GM12878 (cell line): Measurements from ENCODE around the gene SPATA16. TPM values are rescaled to one million over a fixed set of nuclear protein-coding genes. Genes with fewer than 3 reads are reported as not detected.

Experiments
- ATAC-seq: fragments of 200-7000 bp; cut with Tn5 transposase; 3 replicates; pipeline ENCODE4 v1.9.1; 2020; ENCODE audit warnings: mild to moderate bottlenecking, moderate library complexity
- BruUV-seq: library from RNA; stranded (reverse); fragments of 400-500 nt; replicated peaks from 2 replicates; lab custom pipeline; 2021; lab: Mats Ljungman, UMichigan
- CTCF ChIA-PET: fragments of 300-600 bp; sonication (Branson Sonifier 250); formaldehyde crosslinking; extraction: SDS; loops from one replicate; lab custom pipeline; 2021; ENCODE audit warnings: inconsistent platforms; lab: Yijun Ruan, JAX
- POLR2A ChIA-PET: fragments of 350-600 bp; formaldehyde crosslinking; extraction: SDS; loops from one replicate; lab custom pipeline; 2021; ENCODE audit warnings: inconsistent platforms; lab: Charles Lee
- RAD21 ChIA-PET: fragments of 300-600 bp; sonication (Branson Sonifier 250); formaldehyde crosslinking; loops from one replicate; lab custom pipeline; 2023; ENCODE audit warnings: antibody characterized with exemption; ENCODE audit not compliant: unreplicated experiment; lab: Charles Lee
- SMC1A ChIA-PET: fragments of 300-600 bp; sonication (Branson Sonifier 250); formaldehyde crosslinking; loops from one replicate; lab custom pipeline; 2023; ENCODE audit not compliant: unreplicated experiment, uncharacterized antibody; lab: Charles Lee
- DNase-seq: peaks from one replicate; pipeline ENCODE4 v3.0.0-alpha.2; 2011; ENCODE audit warnings: low read depth, low spot score
- FAIRE-seq: peaks from 3 replicates; lab custom pipeline; 2011; peaks lifted over from hg19 to GRCh38; lab: Jason Lieb, UNC
- H2AFZ ChIP-seq: 2 replicates; pipeline ENCODE4 v1.6.0; 2011; ENCODE audit warnings: low read depth, low read length, control low read depth; ENCODE audit not compliant: control insufficient read depth
- H3K27ac ChIP-seq: 2 replicates; pipeline ENCODE4 v1.5.1; 2011; ENCODE audit warnings: control low read depth; ENCODE audit not compliant: control insufficient read depth, insufficient read depth
- H3K27me3 ChIP-seq, 2 experiments: replicated peaks in 1 of 2; 2 replicates each; pipeline versions ENCODE4 v1.6.0 to v1.6.1; 2011; ENCODE audit warnings: low read length in 1 of 2; ENCODE audit not compliant: control insufficient read depth in 2 of 2, insufficient read depth in 2 of 2
- H3K36me3 ChIP-seq, 2 experiments: 2 replicates each; pipeline ENCODE4 v1.5.1; 2011; ENCODE audit warnings: low read length in 1 of 2; ENCODE audit not compliant: control insufficient read depth in 2 of 2, insufficient read depth in 2 of 2
- H3K4me1 ChIP-seq: 2 replicates; pipeline ENCODE4 v1.6.1; 2011; ENCODE audit warnings: mild to moderate bottlenecking, low read length, moderate library complexity, mixed read lengths; ENCODE audit not compliant: control insufficient read depth, insufficient read depth
- H3K4me2 ChIP-seq: 2 replicates; pipeline ENCODE4 v1.6.0; 2011; ENCODE audit warnings: control low read depth; ENCODE audit not compliant: control insufficient read depth, insufficient read depth
- H3K4me3 ChIP-seq: fragments of 200-600 bp; sonication (generic); 2 replicates; pipeline ENCODE4 v1.5.1; 2016
- H3K79me2 ChIP-seq: 2 replicates; pipeline ENCODE4 v1.6.0; 2011; ENCODE audit warnings: low read length; ENCODE audit not compliant: control insufficient read depth, insufficient read depth
- H3K9ac ChIP-seq: 2 replicates; pipeline ENCODE4 v1.8.0; 2011; ENCODE audit warnings: low read length, control low read depth, mixed read lengths; ENCODE audit not compliant: control insufficient read depth, insufficient read depth
- H3K9me3 ChIP-seq: replicated peaks from 3 replicates; pipeline ENCODE4 v1.5.1; 2011; ENCODE audit warnings: mild to moderate bottlenecking, low read length; ENCODE audit not compliant: control insufficient read depth, insufficient read depth
- H4K20me1 ChIP-seq: 2 replicates; pipeline ENCODE4 v1.6.0; 2011; ENCODE audit not compliant: control insufficient read depth, insufficient read depth
- FOXK2 ChIP-seq: fragments of 450-650 bp; IDR thresholded peaks from 2 replicates; pipeline ENCODE4 v1.6.1; 2017; ENCODE audit warnings: mild to moderate bottlenecking, moderate library complexity
- STAT3 ChIP-seq: IDR thresholded peaks from 2 replicates; pipeline ENCODE4 v1.6.1; 2011; ENCODE audit warnings: low read depth, low read length, improper control_type of control experiment
- WRNIP1 ChIP-seq: IDR thresholded peaks from 2 replicates; pipeline ENCODE4 v1.6.1; 2011; ENCODE audit warnings: low read depth, low read length, improper control_type of control experiment, borderline replicate concordance
- ZNF622 ChIP-seq: fragments of 450-650 bp; IDR thresholded peaks from 2 replicates; pipeline ENCODE4 v1.6.1; 2017; ENCODE audit warnings: mild to moderate bottlenecking, inconsistent platforms
- WGBS: methylation state at CpG from one replicate; pipeline ENCODE4 v1.1.6; 2016; ENCODE audit warnings: low lambda C conversion rate; ENCODE audit not compliant: insufficient replicate concordance, insufficient coverage; ENCODE audit errors: missing lambda C conversion rate; 5-methylcytosine and 5-hydroxymethylcytosine counted together
- in situ Hi-C: fragments of 300-500 bp; cut with MboI; formaldehyde crosslinking; loops from 9 replicates; pipeline ENCODE4 v1.14.3; 2018; ENCODE audit warnings: mixed read lengths
- intact Hi-C: fragments of 100-400 bp; cut with micrococcal nuclease; formaldehyde crosslinking; loops from one replicate; pipeline ENCODE4 v1.14.2; 2022; ENCODE audit not compliant: unreplicated experiment
- polyA plus RNA-seq, 11 experiments: library from polyadenylated mRNA; depleted of rRNA in 4 of 11; unstranded in 6 of 11; stranded (reverse) in 5 of 11; fragments of >200 nt; fragmentation: Nextera tagmentation in 4 of 11; fragmentation: Illumina TruSeq in 1 of 11; extraction: Ambion mirVana in 4 of 11; extraction: Trizol in 1 of 11; gene quantifications; 1 replicate in 1 of 11; 2 replicates in 10 of 11; pipeline versions ENCODE4 v1.2.1 to v1.2.3, GENCODE V29; 2011 to 2016; ENCODE audit warnings: inconsistent platforms in 2 of 11, missing spikeins in 2 of 11, low read depth in 1 of 11
- total RNA-seq, 4 experiments: library from RNA; depleted of rRNA in 3 of 4; stranded (reverse); fragments of >200 nt in 3 of 4; fragmentation: Illumina TruSeq in 1 of 4; extraction: Trizol in 1 of 4; gene quantifications; 2 replicates each; pipeline versions ENCODE4 v1.2.1 to v1.2.3, GENCODE V29; 2013 to 2021
- TF ChIP-seq, protein P1 (sequence below): fragments of 450-650 bp; formaldehyde crosslinking; IDR thresholded peaks from 2 replicates; pipeline ENCODE4 v1.4.0; 2020; ENCODE audit warnings: mild to moderate bottlenecking, moderate library complexity
- TF ChIP-seq, protein P2 (sequence below): fragments of 450-650 bp; IDR thresholded peaks from 2 replicates; pipeline ENCODE4 v1.6.1; 2017; ENCODE audit warnings: mild to moderate bottlenecking, moderate library complexity
- TF ChIP-seq, protein P3 (sequence below), 3 experiments: IDR thresholded peaks in 2 of 3; conservative IDR thresholded peaks in 1 of 3; 2 replicates each; pipeline ENCODE4 v1.5.1; 2011; ENCODE audit warnings: low read depth in 3 of 3, low read length in 3 of 3, mild to moderate bottlenecking in 3 of 3, control low read depth in 2 of 3, moderate library complexity in 2 of 3, inconsistent platforms in 1 of 3, mixed read lengths in 1 of 3; ENCODE audit not compliant: control insufficient read depth in 2 of 3, insufficient read depth in 1 of 3; ENCODE audit errors: extremely low read depth in 1 of 3
- TF ChIP-seq, protein P4 (sequence below): fragments of 450-650 bp; IDR thresholded peaks from 2 replicates; pipeline ENCODE4 v1.6.1; 2014; ENCODE audit warnings: mild to moderate bottlenecking
- TF ChIP-seq, protein P5 (sequence below): fragments of 450-650 bp; IDR thresholded peaks from 2 replicates; pipeline ENCODE4 v1.6.1; 2017; ENCODE audit warnings: mild to moderate bottlenecking

The SPATA16 gene
- total and polyA plus RNA-seq, 10 of the 15 experiments (the other 5 are each of a cell fraction or from before 2014, with no cell fraction given) = 0.04 TPM; not detected in 9

DNA sequence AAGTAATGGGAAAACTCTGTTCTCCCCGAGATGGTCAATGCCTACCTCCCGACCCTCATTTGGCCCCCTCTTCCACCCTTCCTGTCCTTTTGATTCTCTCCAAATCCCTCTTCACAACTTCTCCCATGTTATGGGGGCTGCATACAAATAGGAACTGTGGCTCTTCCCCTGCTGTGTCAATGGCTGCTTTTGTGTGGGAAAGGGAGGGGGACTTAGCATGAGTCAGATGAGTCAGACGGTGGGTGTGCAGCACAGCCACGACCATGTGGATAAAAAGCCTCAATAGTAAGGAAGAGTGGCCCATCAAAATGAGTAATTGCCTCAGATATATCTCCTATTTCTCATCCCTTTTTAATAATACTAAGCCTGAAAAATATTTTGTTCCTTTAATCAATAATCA lies 31.9 kb downstream of the SPATA16 start:
- no peak overlapping the region for H3K4me2 ChIP-seq
- no peaks in the 10 kb centered on the region for H3K9me3 ChIP-seq
- FAIRE-seq (no peak), DNase-seq (no peak), ATAC-seq (no peak)
- no peaks in the 10 kb centered on the region for H4K20me1 ChIP-seq
- ChIA-PET RAD21 (no interaction called here), POLR2A (no interaction called here), CTCF (no interaction called here), SMC1A (no interaction called here)
- no peak overlapping the region for H3K27ac ChIP-seq
- in situ Hi-C loops = no loop called here
- H3K36me3 ChIP-seq = no peaks in the 10 kb centered on the region
- 47% methylated on average over 4 of the region's 4 CpGs for WGBS
- intact Hi-C loops = no loop called here
- no peaks in the 10 kb centered on the region for H3K27me3 ChIP-seq
- H2AFZ ChIP-seq = no peak overlapping the region
- no peaks in the 10 kb centered on the region for H3K79me2 ChIP-seq
- no peak overlapping the region for H3K9ac ChIP-seq
- no peaks in the 10 kb centered on the region for H3K4me1 ChIP-seq
- no TSS peak for BruUV-seq
- no peak overlapping the region for H3K4me3 ChIP-seq
- TF ChIP-seq STAT3 (no peak), FOXK2 (no peak), WRNIP1 (no peak), ZNF622 (no peak)
- TF ChIP-seq, protein P1, sequence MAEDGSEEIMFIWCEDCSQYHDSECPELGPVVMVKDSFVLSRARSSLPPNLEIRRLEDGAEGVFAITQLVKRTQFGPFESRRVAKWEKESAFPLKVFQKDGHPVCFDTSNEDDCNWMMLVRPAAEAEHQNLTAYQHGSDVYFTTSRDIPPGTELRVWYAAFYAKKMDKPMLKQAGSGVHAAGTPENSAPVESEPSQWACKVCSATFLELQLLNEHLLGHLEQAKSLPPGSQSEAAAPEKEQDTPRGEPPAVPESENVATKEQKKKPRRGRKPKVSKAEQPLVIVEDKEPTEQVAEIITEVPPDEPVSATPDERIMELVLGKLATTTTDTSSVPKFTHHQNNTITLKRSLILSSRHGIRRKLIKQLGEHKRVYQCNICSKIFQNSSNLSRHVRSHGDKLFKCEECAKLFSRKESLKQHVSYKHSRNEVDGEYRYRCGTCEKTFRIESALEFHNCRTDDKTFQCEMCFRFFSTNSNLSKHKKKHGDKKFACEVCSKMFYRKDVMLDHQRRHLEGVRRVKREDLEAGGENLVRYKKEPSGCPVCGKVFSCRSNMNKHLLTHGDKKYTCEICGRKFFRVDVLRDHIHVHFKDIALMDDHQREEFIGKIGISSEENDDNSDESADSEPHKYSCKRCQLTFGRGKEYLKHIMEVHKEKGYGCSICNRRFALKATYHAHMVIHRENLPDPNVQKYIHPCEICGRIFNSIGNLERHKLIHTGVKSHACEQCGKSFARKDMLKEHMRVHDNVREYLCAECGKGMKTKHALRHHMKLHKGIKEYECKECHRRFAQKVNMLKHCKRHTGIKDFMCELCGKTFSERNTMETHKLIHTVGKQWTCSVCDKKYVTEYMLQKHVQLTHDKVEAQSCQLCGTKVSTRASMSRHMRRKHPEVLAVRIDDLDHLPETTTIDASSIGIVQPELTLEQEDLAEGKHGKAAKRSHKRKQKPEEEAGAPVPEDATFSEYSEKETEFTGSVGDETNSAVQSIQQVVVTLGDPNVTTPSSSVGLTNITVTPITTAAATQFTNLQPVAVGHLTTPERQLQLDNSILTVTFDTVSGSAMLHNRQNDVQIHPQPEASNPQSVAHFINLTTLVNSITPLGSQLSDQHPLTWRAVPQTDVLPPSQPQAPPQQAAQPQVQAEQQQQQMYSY (CRISPR knock-in tag) = no peak
- TF ChIP-seq, protein P2, sequence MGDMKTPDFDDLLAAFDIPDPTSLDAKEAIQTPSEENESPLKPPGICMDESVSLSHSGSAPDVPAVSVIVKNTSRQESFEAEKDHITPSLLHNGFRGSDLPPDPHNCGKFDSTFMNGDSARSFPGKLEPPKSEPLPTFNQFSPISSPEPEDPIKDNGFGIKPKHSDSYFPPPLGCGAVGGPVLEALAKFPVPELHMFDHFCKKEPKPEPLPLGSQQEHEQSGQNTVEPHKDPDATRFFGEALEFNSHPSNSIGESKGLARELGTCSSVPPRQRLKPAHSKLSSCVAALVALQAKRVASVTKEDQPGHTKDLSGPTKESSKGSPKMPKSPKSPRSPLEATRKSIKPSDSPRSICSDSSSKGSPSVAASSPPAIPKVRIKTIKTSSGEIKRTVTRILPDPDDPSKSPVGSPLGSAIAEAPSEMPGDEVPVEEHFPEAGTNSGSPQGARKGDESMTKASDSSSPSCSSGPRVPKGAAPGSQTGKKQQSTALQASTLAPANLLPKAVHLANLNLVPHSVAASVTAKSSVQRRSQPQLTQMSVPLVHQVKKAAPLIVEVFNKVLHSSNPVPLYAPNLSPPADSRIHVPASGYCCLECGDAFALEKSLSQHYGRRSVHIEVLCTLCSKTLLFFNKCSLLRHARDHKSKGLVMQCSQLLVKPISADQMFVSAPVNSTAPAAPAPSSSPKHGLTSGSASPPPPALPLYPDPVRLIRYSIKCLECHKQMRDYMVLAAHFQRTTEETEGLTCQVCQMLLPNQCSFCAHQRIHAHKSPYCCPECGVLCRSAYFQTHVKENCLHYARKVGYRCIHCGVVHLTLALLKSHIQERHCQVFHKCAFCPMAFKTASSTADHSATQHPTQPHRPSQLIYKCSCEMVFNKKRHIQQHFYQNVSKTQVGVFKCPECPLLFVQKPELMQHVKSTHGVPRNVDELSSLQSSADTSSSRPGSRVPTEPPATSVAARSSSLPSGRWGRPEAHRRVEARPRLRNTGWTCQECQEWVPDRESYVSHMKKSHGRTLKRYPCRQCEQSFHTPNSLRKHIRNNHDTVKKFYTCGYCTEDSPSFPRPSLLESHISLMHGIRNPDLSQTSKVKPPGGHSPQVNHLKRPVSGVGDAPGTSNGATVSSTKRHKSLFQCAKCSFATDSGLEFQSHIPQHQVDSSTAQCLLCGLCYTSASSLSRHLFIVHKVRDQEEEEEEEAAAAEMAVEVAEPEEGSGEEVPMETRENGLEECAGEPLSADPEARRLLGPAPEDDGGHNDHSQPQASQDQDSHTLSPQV = no peak
- TF ChIP-seq, protein P3, sequence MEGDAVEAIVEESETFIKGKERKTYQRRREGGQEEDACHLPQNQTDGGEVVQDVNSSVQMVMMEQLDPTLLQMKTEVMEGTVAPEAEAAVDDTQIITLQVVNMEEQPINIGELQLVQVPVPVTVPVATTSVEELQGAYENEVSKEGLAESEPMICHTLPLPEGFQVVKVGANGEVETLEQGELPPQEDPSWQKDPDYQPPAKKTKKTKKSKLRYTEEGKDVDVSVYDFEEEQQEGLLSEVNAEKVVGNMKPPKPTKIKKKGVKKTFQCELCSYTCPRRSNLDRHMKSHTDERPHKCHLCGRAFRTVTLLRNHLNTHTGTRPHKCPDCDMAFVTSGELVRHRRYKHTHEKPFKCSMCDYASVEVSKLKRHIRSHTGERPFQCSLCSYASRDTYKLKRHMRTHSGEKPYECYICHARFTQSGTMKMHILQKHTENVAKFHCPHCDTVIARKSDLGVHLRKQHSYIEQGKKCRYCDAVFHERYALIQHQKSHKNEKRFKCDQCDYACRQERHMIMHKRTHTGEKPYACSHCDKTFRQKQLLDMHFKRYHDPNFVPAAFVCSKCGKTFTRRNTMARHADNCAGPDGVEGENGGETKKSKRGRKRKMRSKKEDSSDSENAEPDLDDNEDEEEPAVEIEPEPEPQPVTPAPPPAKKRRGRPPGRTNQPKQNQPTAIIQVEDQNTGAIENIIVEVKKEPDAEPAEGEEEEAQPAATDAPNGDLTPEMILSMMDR (IDR thresholded peaks at IDR 0.05 in 2 of 3, conservative IDR thresholded peaks at IDR 0.05 in 1 of 3; ENCODE audit: control insufficient read depth in 2 of 3, extremely low read depth in 1 of 3, insufficient read depth in 1 of 3, low read depth in 3 of 3, low read length in 3 of 3) = no peak
- TF ChIP-seq, protein P4, sequence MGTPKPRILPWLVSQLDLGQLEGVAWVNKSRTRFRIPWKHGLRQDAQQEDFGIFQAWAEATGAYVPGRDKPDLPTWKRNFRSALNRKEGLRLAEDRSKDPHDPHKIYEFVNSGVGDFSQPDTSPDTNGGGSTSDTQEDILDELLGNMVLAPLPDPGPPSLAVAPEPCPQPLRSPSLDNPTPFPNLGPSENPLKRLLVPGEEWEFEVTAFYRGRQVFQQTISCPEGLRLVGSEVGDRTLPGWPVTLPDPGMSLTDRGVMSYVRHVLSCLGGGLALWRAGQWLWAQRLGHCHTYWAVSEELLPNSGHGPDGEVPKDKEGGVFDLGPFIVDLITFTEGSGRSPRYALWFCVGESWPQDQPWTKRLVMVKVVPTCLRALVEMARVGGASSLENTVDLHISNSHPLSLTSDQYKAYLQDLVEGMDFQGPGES = no peak
- TF ChIP-seq, protein P5, sequence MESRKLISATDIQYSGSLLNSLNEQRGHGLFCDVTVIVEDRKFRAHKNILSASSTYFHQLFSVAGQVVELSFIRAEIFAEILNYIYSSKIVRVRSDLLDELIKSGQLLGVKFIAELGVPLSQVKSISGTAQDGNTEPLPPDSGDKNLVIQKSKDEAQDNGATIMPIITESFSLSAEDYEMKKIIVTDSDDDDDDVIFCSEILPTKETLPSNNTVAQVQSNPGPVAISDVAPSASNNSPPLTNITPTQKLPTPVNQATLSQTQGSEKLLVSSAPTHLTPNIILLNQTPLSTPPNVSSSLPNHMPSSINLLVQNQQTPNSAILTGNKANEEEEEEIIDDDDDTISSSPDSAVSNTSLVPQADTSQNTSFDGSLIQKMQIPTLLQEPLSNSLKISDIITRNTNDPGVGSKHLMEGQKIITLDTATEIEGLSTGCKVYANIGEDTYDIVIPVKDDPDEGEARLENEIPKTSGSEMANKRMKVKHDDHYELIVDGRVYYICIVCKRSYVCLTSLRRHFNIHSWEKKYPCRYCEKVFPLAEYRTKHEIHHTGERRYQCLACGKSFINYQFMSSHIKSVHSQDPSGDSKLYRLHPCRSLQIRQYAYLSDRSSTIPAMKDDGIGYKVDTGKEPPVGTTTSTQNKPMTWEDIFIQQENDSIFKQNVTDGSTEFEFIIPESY = no peak
